Neural progenitor cell (in vitro differentiated cells): Measurements from ENCODE around the gene PRAMEF5. TPM values are rescaled to one million over a fixed set of nuclear protein-coding genes. Genes with fewer than 3 reads are reported as not detected.
A peak's percentile ranks its signal among the peaks of the same experiment; 100 is the strongest.
"Not testable (repeated sequence)": the region's sequence is repeated elsewhere in the genome, so short reads cannot be mapped to it uniquely, and the experiment has no call there.

Experiments used
- DNase-seq: peaks from one replicate; pipeline ENCODE4 v3.0.0-alpha.2; 2016; ENCODE audit warnings: low spot score
- H2AFZ ChIP-seq: fragments of 200-600 bp; sonication (generic); replicated peaks from 2 replicates; pipeline ENCODE4 v1.6.1; 2016; ENCODE audit warnings: antibody characterized with exemption
- H3F3A ChIP-seq: fragments of 200-600 bp; sonication (generic); 2 replicates; pipeline ENCODE4 v1.6.1; 2016; ENCODE audit warnings: antibody characterized with exemption, low read depth
- H3K27ac ChIP-seq: fragments of 200-600 bp; sonication (generic); 2 replicates; pipeline ENCODE4 v1.5.1; 2016; ENCODE audit warnings: mild to moderate bottlenecking
- H3K27me3 ChIP-seq: fragments of 200-600 bp; sonication (generic); 2 replicates; pipeline ENCODE4 v1.6.1; 2016; ENCODE audit warnings: mild to moderate bottlenecking, moderate library complexity
- H3K36me3 ChIP-seq: fragments of 200-600 bp; sonication (generic); 2 replicates; pipeline ENCODE4 v1.5.1; 2016
- H3K4me1 ChIP-seq: fragments of 200-600 bp; sonication (generic); 2 replicates; pipeline ENCODE4 v1.6.1; 2016; ENCODE audit warnings: mixed run types
- H3K4me2 ChIP-seq: fragments of 200-600 bp; sonication (generic); 2 replicates; pipeline ENCODE4 v1.6.1; 2016
- H3K4me3 ChIP-seq: fragments of 200-600 bp; sonication (generic); 2 replicates; pipeline ENCODE4 v1.5.1; 2016
- H3K79me2 ChIP-seq: fragments of 200-600 bp; sonication (generic); 2 replicates; pipeline ENCODE4 v1.6.1; 2016; ENCODE audit warnings: low read depth
- H3K9ac ChIP-seq: fragments of 200-600 bp; sonication (generic); 2 replicates; pipeline ENCODE4 v1.6.1; 2016
- H3K9me3 ChIP-seq: fragments of 200-600 bp; sonication (generic); 2 replicates; pipeline ENCODE4 v1.5.1; 2016; ENCODE audit warnings: low read depth
- H4K20me1 ChIP-seq: fragments of 200-600 bp; sonication (generic); 2 replicates; pipeline ENCODE4 v1.6.1; 2016; ENCODE audit warnings: low read depth
- H3K27ac Mint-ChIP-seq: 3 replicates; pipeline ENCODE4 v1.8.0; 2021; ENCODE audit warnings: mixed read lengths
- H3K27me3 Mint-ChIP-seq: 2 replicates; pipeline ENCODE4 v1.8.0; 2022; ENCODE audit warnings: low read depth, mild to moderate bottlenecking, inconsistent platforms, moderate library complexity, mixed read lengths; ENCODE audit not compliant: insufficient read depth
- H3K36me3 Mint-ChIP-seq: 3 replicates; pipeline ENCODE4 v1.8.0; 2021; ENCODE audit warnings: mixed read lengths
- H3K4me1 Mint-ChIP-seq: 3 replicates; pipeline ENCODE4 v1.8.0; 2021; ENCODE audit warnings: mixed read lengths
- H3K4me3 Mint-ChIP-seq: 3 replicates; pipeline ENCODE4 v1.8.0; 2021; ENCODE audit warnings: mild to moderate bottlenecking, moderate library complexity, mixed read lengths
- H3K9me3 Mint-ChIP-seq: 3 replicates; pipeline ENCODE4 v1.8.0; 2020; ENCODE audit warnings: mixed read lengths
- total RNA-seq: library from RNA; depleted of rRNA; stranded (reverse); fragments of >200 nt; gene quantifications from 2 replicates; pipeline ENCODE4 v1.2.3, GENCODE V29; 2015; ENCODE audit warnings: low replicate concordance

Gene PRAMEF5
- total RNA-seq, 1 donor from 2014 or later, result not detected

GRCh38 chr1:13237572-13237971 is 16.4 kb upstream of the PRAMEF5 start:
- not testable (repeated sequence) for H3K36me3 Mint-ChIP-seq, H3K4me1 Mint-ChIP-seq, H3K79me2 ChIP-seq, H3K4me1 ChIP-seq, H3K4me2 ChIP-seq, H3K27me3 ChIP-seq, H2AFZ ChIP-seq, H3K9ac ChIP-seq, H3K36me3 ChIP-seq, H3K27ac Mint-ChIP-seq, H3K4me3 Mint-ChIP-seq, H3K27ac ChIP-seq, H3F3A ChIP-seq, H4K20me1 ChIP-seq, H3K4me3 ChIP-seq, DNase-seq, H3K27me3 Mint-ChIP-seq
- peaks cover 33% of the 10 kb centered on the region for H3K9me3 ChIP-seq
- H3K9me3 Mint-ChIP-seq, result peaks cover 37% of the 10 kb centered on the region

- H3K4me3 Mint-ChIP-seq, H3K27me3 ChIP-seq, H3K4me2 ChIP-seq, DNase-seq, H2AFZ ChIP-seq, H3K36me3 Mint-ChIP-seq, H3F3A ChIP-seq, H3K27ac Mint-ChIP-seq, H3K27ac ChIP-seq, H3K79me2 ChIP-seq, H3K27me3 Mint-ChIP-seq, H3K9ac ChIP-seq, H3K4me3 ChIP-seq, H3K36me3 ChIP-seq, H3K4me1 Mint-ChIP-seq, H3K4me1 ChIP-seq, H4K20me1 ChIP-seq: not testable (repeated sequence)
- peaks cover 25% of the 10 kb centered on the region for H3K9me3 ChIP-seq
- H3K9me3 Mint-ChIP-seq, result peaks cover 28% of the 10 kb centered on the region
Observed at GRCh38 chr1:13239633-13240032, 14.4 kb upstream of the PRAMEF5 start.

GRCh38 chr1:13243536-13244263 is 10.3 kb upstream of the PRAMEF5 start:
- Mint-ChIP-seq H3K4me3 (peak overlapping the region; percentile 64), H3K9me3 (peaks cover 40% of the 10 kb centered on the region)
- H3F3A ChIP-seq, H3K9ac ChIP-seq, H3K27me3 ChIP-seq, H3K27ac ChIP-seq, H3K27ac Mint-ChIP-seq, H3K36me3 Mint-ChIP-seq, H3K4me3 ChIP-seq, H3K27me3 Mint-ChIP-seq, H2AFZ ChIP-seq, H3K4me2 ChIP-seq, H3K4me1 ChIP-seq, H3K4me1 Mint-ChIP-seq, DNase-seq, H3K79me2 ChIP-seq, H4K20me1 ChIP-seq, H3K36me3 ChIP-seq: not testable (repeated sequence)
- peaks cover 22% of the 10 kb centered on the region for H3K9me3 ChIP-seq

GRCh38 chr1:13245841-13246553 is 8.0 kb upstream of the PRAMEF5 start:
- H3K9ac ChIP-seq, H3K27me3 Mint-ChIP-seq, H3K36me3 ChIP-seq, H3K4me3 Mint-ChIP-seq, H3F3A ChIP-seq, H3K36me3 Mint-ChIP-seq, H3K27me3 ChIP-seq, DNase-seq, H4K20me1 ChIP-seq, H3K27ac ChIP-seq, H3K79me2 ChIP-seq, H2AFZ ChIP-seq, H3K4me3 ChIP-seq, H3K27ac Mint-ChIP-seq, H3K4me1 ChIP-seq, H3K4me2 ChIP-seq, H3K4me1 Mint-ChIP-seq: not testable (repeated sequence)
- H3K9me3 ChIP-seq, result peaks cover 13% of the 10 kb centered on the region
- H3K9me3 Mint-ChIP-seq, result peaks cover 31% of the 10 kb centered on the region

- not testable (repeated sequence) for H3K36me3 Mint-ChIP-seq, H3F3A ChIP-seq, H3K79me2 ChIP-seq, H3K4me3 Mint-ChIP-seq, H3K9ac ChIP-seq, H3K27me3 Mint-ChIP-seq, H3K4me1 Mint-ChIP-seq, DNase-seq, H3K27ac Mint-ChIP-seq, H3K27ac ChIP-seq, H2AFZ ChIP-seq, H3K4me3 ChIP-seq, H4K20me1 ChIP-seq, H3K4me1 ChIP-seq, H3K27me3 ChIP-seq, H3K36me3 ChIP-seq, H3K4me2 ChIP-seq
- H3K9me3 ChIP-seq, result peaks cover 13% of the 10 kb centered on the region
- peaks cover 31% of the 10 kb centered on the region for H3K9me3 Mint-ChIP-seq
Observed at GRCh38 chr1:13246554-13246871, 7.5 kb upstream of the PRAMEF5 start.

GRCh38 chr1:13247122-13247521 is 6.9 kb upstream of the PRAMEF5 start:
- H3K9me3 ChIP-seq, result peaks cover 13% of the 10 kb centered on the region
- not testable (repeated sequence) for H3K9ac ChIP-seq, H3K4me3 Mint-ChIP-seq, H3K36me3 Mint-ChIP-seq, H3K4me2 ChIP-seq, H3K4me1 ChIP-seq, H3K4me1 Mint-ChIP-seq, H3K79me2 ChIP-seq, DNase-seq, H3K27ac ChIP-seq, H3K4me3 ChIP-seq, H2AFZ ChIP-seq, H3K27me3 ChIP-seq, H4K20me1 ChIP-seq, H3K36me3 ChIP-seq, H3F3A ChIP-seq, H3K27ac Mint-ChIP-seq, H3K27me3 Mint-ChIP-seq
- peaks cover 30% of the 10 kb centered on the region for H3K9me3 Mint-ChIP-seq

GRCh38 chr1:13265124-13265523 is 11.1 kb downstream of the PRAMEF5 start:
- H3K4me3 Mint-ChIP-seq, H3K4me2 ChIP-seq, H3K9me3 ChIP-seq, H2AFZ ChIP-seq, H3K9ac ChIP-seq, H3K36me3 Mint-ChIP-seq, H3K9me3 Mint-ChIP-seq, H3K27ac Mint-ChIP-seq, H4K20me1 ChIP-seq, H3F3A ChIP-seq, H3K27ac ChIP-seq, H3K4me1 ChIP-seq, H3K4me3 ChIP-seq, H3K4me1 Mint-ChIP-seq, H3K27me3 Mint-ChIP-seq, DNase-seq, H3K79me2 ChIP-seq, H3K36me3 ChIP-seq, H3K27me3 ChIP-seq: not testable (repeated sequence)

- not testable (repeated sequence) for H3K4me1 ChIP-seq, H3K4me3 Mint-ChIP-seq, H3K79me2 ChIP-seq, H3K36me3 Mint-ChIP-seq, H3K4me1 Mint-ChIP-seq, H3K27ac Mint-ChIP-seq, H4K20me1 ChIP-seq, H3K4me3 ChIP-seq, H3K27me3 ChIP-seq, H3K9me3 ChIP-seq, H3K9me3 Mint-ChIP-seq, H2AFZ ChIP-seq, H3K4me2 ChIP-seq, H3K27me3 Mint-ChIP-seq, H3K9ac ChIP-seq, H3K27ac ChIP-seq, H3K36me3 ChIP-seq, H3F3A ChIP-seq
- DNase-seq, result peak; percentile 0
Observed at GRCh38 chr1:13277016-13277415, 23.0 kb downstream of the PRAMEF5 start.
